GM12873 (cell line): ENCODE results near the gene WDR86.

Experiments used
- TF ChIP-seq, protein P1 (sequence below): IDR thresholded peaks from 2 replicates; pipeline ENCODE4 v1.5.1; 2012; ENCODE audit warnings: low read depth, mild to moderate bottlenecking, moderate library complexity, low read length, control low read depth; ENCODE audit not compliant: insufficient read depth; ENCODE audit errors: missing control alignments

The WDR86 gene

DNA sequence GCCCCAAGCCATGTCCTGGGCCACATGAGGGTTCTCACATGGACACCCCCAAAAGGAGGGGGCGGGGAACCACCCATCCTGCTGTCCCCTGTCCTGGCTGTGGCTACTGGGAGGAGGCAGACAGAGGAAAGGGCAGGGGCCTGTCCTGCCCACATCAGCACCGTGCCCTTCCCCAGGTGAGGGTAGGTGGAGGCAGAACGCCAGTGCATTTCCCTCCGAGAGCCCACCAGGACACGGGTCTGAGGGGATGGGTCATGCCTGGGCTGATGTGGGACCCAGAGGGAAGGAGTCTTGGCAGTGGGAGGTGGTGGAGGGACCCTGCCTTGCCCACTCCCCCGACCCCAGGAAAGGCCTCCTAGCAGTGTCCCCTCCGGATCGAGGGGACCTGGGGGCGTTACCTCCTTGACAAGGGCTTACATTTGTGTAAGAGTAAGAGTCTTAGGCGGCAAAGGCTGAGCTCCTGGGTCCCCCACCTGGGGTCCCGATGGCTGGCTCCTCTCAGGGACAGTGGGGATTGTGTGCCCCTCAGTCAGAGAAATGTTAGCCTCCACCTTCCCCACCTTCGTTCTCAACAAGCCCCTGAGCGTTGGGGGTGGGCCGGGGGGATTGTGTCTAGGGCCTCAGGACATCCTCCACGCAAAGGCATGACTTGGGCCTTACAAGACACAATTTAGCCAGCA is 24.0 kb upstream of the WDR86 start:
- TF ChIP-seq, protein P1, sequence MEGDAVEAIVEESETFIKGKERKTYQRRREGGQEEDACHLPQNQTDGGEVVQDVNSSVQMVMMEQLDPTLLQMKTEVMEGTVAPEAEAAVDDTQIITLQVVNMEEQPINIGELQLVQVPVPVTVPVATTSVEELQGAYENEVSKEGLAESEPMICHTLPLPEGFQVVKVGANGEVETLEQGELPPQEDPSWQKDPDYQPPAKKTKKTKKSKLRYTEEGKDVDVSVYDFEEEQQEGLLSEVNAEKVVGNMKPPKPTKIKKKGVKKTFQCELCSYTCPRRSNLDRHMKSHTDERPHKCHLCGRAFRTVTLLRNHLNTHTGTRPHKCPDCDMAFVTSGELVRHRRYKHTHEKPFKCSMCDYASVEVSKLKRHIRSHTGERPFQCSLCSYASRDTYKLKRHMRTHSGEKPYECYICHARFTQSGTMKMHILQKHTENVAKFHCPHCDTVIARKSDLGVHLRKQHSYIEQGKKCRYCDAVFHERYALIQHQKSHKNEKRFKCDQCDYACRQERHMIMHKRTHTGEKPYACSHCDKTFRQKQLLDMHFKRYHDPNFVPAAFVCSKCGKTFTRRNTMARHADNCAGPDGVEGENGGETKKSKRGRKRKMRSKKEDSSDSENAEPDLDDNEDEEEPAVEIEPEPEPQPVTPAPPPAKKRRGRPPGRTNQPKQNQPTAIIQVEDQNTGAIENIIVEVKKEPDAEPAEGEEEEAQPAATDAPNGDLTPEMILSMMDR = no peak

GRCh38 chr7:151432658-151433521 is 23.1 kb upstream of the WDR86 start:
- TF ChIP-seq, protein P1 = peak; percentile 72

- TF ChIP-seq, protein P1 = no peak
These were observed 22.0 kb upstream of the WDR86 start for GRCh38 chr7:151431768-151432311.

DNA sequence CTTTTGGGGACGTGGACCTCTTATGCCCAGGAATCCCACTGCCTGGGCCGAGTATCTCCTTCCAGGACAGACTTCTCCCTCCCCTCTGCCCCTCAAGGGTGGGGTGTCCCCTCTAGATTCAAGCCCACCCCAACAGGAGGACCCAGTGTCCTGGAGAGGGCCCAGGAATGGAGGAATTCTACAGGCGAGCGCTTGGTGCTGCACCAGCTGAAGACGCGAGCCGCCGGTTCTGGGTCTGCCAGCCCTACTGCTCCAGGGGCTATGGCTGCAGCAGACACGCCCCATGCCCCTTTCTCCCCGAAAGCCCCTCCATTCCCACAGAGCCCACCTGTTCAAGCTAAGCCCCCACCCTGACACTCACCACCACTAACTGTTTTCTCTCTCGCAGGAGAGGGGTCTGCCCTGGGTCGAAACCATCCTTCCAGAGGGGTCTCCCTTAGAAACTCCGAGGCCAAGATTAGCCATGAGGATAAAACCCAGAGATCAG is 21.5 kb upstream of the WDR86 start:
- TF ChIP-seq, protein P1 = no peak

GRCh38 chr7:151430391-151431205 is 20.8 kb upstream of the WDR86 start:
- TF ChIP-seq, protein P1 = no peak

- TF ChIP-seq, protein P1 = no peak
These were observed 19.9 kb upstream of the WDR86 start for GRCh38 chr7:151429560-151430331.
